H7 (cell line): ENCODE results near the gene NKD1. TPM values are rescaled to one million over a fixed set of nuclear protein-coding genes. Genes with fewer than 3 reads are reported as not detected.

ENCODE experiments used
- DNase-seq: peaks from one replicate; pipeline ENCODE4 v3.0.0; 2012
- H3K27me3 ChIP-seq: 2 replicates; pipeline ENCODE4 v1.6.0; 2011; ENCODE audit warnings: mild to moderate bottlenecking, low read length; ENCODE audit not compliant: control insufficient read depth, insufficient read depth
- H3K36me3 ChIP-seq: replicated peaks from 2 replicates; pipeline ENCODE4 v1.5.1; 2011; ENCODE audit warnings: low read length; ENCODE audit not compliant: control insufficient read depth, insufficient read depth
- H3K4me3 ChIP-seq: 2 replicates; pipeline ENCODE4 v1.5.1; 2011; ENCODE audit warnings: low read depth, mild to moderate bottlenecking, control low read depth, low read length, moderate library complexity; ENCODE audit not compliant: insufficient read depth
- total RNA-seq: library from RNA; depleted of rRNA; stranded (reverse); fragments of >200 nt; shearing (Covaris generic); gene quantifications from 2 replicates; pipeline ENCODE4 v1.2.3, GENCODE V29; 2014

Gene NKD1
- total RNA-seq, 1 experiment from 2014 or later: 1.2 TPM

- no peaks in the 10 kb centered on the region for H3K27me3 ChIP-seq
- DNase-seq: no peak
- H3K36me3 ChIP-seq: no peaks in the 10 kb centered on the region; the same call in 1 of the 2 replicates
Observed at GRCh38 chr16:50555952-50556673, 7.9 kb downstream of the NKD1 start.

GRCh38 chr16:50557046-50557445 lies 8.8 kb downstream of the NKD1 start:
- no peak overlapping the region for H3K4me3 ChIP-seq
- no peak for DNase-seq
- H3K27me3 ChIP-seq: no peaks in the 10 kb centered on the region
- H3K36me3 ChIP-seq: no peaks in the 10 kb centered on the region; the same call in 1 of the 2 replicates

More at GRCh38 chr16:50555952-50556673, 7.9 kb downstream of the NKD1 start:
- H3K4me3 ChIP-seq: no peak overlapping the region

GRCh38 chr16:50558913-50559312 lies 10.7 kb downstream of the NKD1 start:
- no peak for DNase-seq
- Histone ChIP-seq H3K27me3 (no peaks in the 10 kb centered on the region), H3K4me3 (no peak overlapping the region), H3K36me3 (no peaks in the 10 kb centered on the region; the same call in 1 of the 2 replicates)

- no peak for DNase-seq
- Histone ChIP-seq H3K4me3 (no peak overlapping the region), H3K36me3 (no peaks in the 10 kb centered on the region; the same call in 1 of the 2 replicates), H3K27me3 (no peaks in the 10 kb centered on the region)
Observed at GRCh38 chr16:50559342-50559741, 11.1 kb downstream of the NKD1 start.

GRCh38 chr16:50559804-50560514 lies 11.8 kb downstream of the NKD1 start:
- H3K27me3 ChIP-seq: no peaks in the 10 kb centered on the region
- H3K36me3 ChIP-seq: no peaks in the 10 kb centered on the region; the same call in 1 of the 2 replicates
- H3K4me3 ChIP-seq: no peak overlapping the region
- DNase-seq: no peak

GRCh38 chr16:50560903-50561863 lies 13.0 kb downstream of the NKD1 start:
- DNase-seq: no peak
- H3K36me3 ChIP-seq: no peaks in the 10 kb centered on the region; the same call in 1 of the 2 replicates
- H3K4me3 ChIP-seq: no peak overlapping the region
- no peaks in the 10 kb centered on the region for H3K27me3 ChIP-seq

- no peaks in the 10 kb centered on the region for H3K36me3 ChIP-seq
- no peak for DNase-seq
- H3K4me3 ChIP-seq: no peak overlapping the region
- no peaks in the 10 kb centered on the region for H3K27me3 ChIP-seq
Observed at GRCh38 chr16:50562657-50563056, 14.5 kb downstream of the NKD1 start.

- DNase-seq: no peak
- Histone ChIP-seq H3K4me3 (no peak overlapping the region), H3K27me3 (no peaks in the 10 kb centered on the region), H3K36me3 (no peaks in the 10 kb centered on the region)
Observed at GRCh38 chr16:50563989-50564388, 15.8 kb downstream of the NKD1 start.

- no peak for DNase-seq
- H3K36me3 ChIP-seq: no peaks in the 10 kb centered on the region
- no peak overlapping the region for H3K4me3 ChIP-seq
- no peaks in the 10 kb centered on the region for H3K27me3 ChIP-seq
Observed at GRCh38 chr16:50565428-50565827, 17.2 kb downstream of the NKD1 start.

- no peak for DNase-seq
- Histone ChIP-seq H3K4me3 (no peak overlapping the region), H3K27me3 (no peaks in the 10 kb centered on the region), H3K36me3 (no peaks in the 10 kb centered on the region)
Observed at GRCh38 chr16:50566014-50566962, 18.1 kb downstream of the NKD1 start.

GRCh38 chr16:50567651-50568050 lies 19.5 kb downstream of the NKD1 start:
- no peaks in the 10 kb centered on the region for H3K27me3 ChIP-seq
- DNase-seq: no peak
- H3K36me3 ChIP-seq: no peaks in the 10 kb centered on the region
- no peak overlapping the region for H3K4me3 ChIP-seq

- no peak for DNase-seq
- Histone ChIP-seq H3K4me3 (no peak overlapping the region), H3K36me3 (no peaks in the 10 kb centered on the region), H3K27me3 (no peaks in the 10 kb centered on the region)
Observed at GRCh38 chr16:50568187-50568815, 20.1 kb downstream of the NKD1 start.

- Histone ChIP-seq H3K36me3 (no peaks in the 10 kb centered on the region), H3K4me3 (no peak overlapping the region), H3K27me3 (no peaks in the 10 kb centered on the region)
- DNase-seq: no peak
Observed at GRCh38 chr16:50570354-50570753, 22.2 kb downstream of the NKD1 start.
